GM13976 (cell line): Measurements from ENCODE around the gene PRR33.

ENCODE experiments used
- DNase-seq: peaks from one replicate; pipeline ENCODE4 v3.0.0; 2012; ENCODE audit warnings: low spot score
- CTCF ChIP-seq: IDR thresholded peaks from 2 replicates; pipeline ENCODE4 v1.5.1; 2012; ENCODE audit warnings: borderline replicate concordance, mild to moderate bottlenecking; ENCODE audit not compliant: insufficient read depth; ENCODE audit errors: extremely low read depth, missing control alignments, control extremely low read depth
- in situ Hi-C: fragments of 300-500 bp; cut with MboI; formaldehyde crosslinking; loops from one replicate; pipeline ENCODE4 v1.12.0; 2022; ENCODE audit warnings: low sequenced_read_pairs, mixed read lengths, inconsistent platforms; ENCODE audit not compliant: unreplicated experiment

Gene PRR33

GRCh38 chr11:1936072-1936780, 44.5 kb upstream of the PRR33 start:
- no peak for DNase-seq
- TF ChIP-seq CTCF, result no peak
- in situ Hi-C loops, result no loop called here

GRCh38 chr11:1935156-1936071, 43.7 kb upstream of the PRR33 start:
- in situ Hi-C loops, result no loop called here
- no peak for TF ChIP-seq CTCF
- DNase-seq, result peak; percentile 43

- in situ Hi-C loops, result no loop called here
- DNase-seq, result no peak
- no peak for TF ChIP-seq CTCF
Measured at GRCh38 chr11:1934335-1935155, 42.9 kb upstream of the PRR33 start.

GRCh38 chr11:1933416-1934334, 42.0 kb upstream of the PRR33 start:
- in situ Hi-C loops, result no loop called here
- TF ChIP-seq CTCF, result no peak
- no peak for DNase-seq

GRCh38 chr11:1932681-1933080, 41.0 kb upstream of the PRR33 start:
- in situ Hi-C loops, result no loop called here
- DNase-seq, result no peak
- no peak for TF ChIP-seq CTCF
